Naive thymus-derived CD4-positive, alpha-beta T cell (primary cell): ENCODE results near the gene RRP36. TPM values are rescaled to one million over a fixed set of nuclear protein-coding genes. Genes with fewer than 3 reads are reported as not detected.

ENCODE experiments used
- ATAC-seq: fragments of 150-1000 bp; cut with Tn5 transposase; 2 replicates; pipeline ENCODE4 v1.10.0; 2021; ENCODE audit warnings: mild to moderate bottlenecking, moderate library complexity
- CTCF ChIA-PET: fragments of 350-600 bp; sonication (Branson Sonifier 250); formaldehyde crosslinking; loops from one replicate; lab custom pipeline; 2021; ENCODE audit warnings: antibody characterized with exemption; lab: Charles Lee
- POLR2A ChIA-PET: fragments of 350-600 bp; sonication (Branson Sonifier 250); formaldehyde crosslinking; loops from one replicate; lab custom pipeline; 2021; ENCODE audit warnings: antibody characterized with exemption, inconsistent platforms; lab: Charles Lee
- DNase-seq, 9 donors: peaks; one replicate each; pipeline versions ENCODE4 v3.0.0 to v3.0.0-alpha.2; 2020 to 2022; ENCODE audit warnings: mixed read lengths in 1 of 9
- H3K27ac ChIP-seq: one replicate; pipeline ENCODE4 v1.7.0; 2013; ENCODE audit warnings: mild to moderate bottlenecking, low read depth, low read length, moderate library complexity
- H3K27me3 ChIP-seq, 2 donors: one replicate each; pipeline ENCODE4 v1.7.0; 2013; ENCODE audit warnings: low read length in 2 of 2, mild to moderate bottlenecking in 2 of 2, moderate library complexity in 2 of 2; ENCODE audit not compliant: control insufficient read depth in 2 of 2, insufficient read depth in 2 of 2
- H3K36me3 ChIP-seq, 3 experiments: 1 replicate in 2 of 3; 2 replicates in 1 of 3; pipeline ENCODE4 v1.7.0; 2013; ENCODE audit warnings: low read length in 3 of 3, mild to moderate bottlenecking in 3 of 3, moderate library complexity in 1 of 3; ENCODE audit not compliant: insufficient read depth in 3 of 3, control insufficient read depth in 2 of 3
- H3K4me1 ChIP-seq, 2 donors: one replicate each; pipeline ENCODE4 v1.7.0; 2013; ENCODE audit warnings: low read length in 2 of 2, mild to moderate bottlenecking in 2 of 2, moderate library complexity in 1 of 2; ENCODE audit not compliant: control insufficient read depth in 2 of 2, insufficient read depth in 2 of 2
- H3K4me3 ChIP-seq: 2 replicates; pipeline ENCODE4 v1.7.0; 2013; ENCODE audit warnings: mild to moderate bottlenecking, low read length
- H3K9me3 ChIP-seq, 3 experiments: 1 replicate in 2 of 3; 2 replicates in 1 of 3; pipeline ENCODE4 v1.7.0; 2013; ENCODE audit warnings: low read length in 3 of 3; ENCODE audit not compliant: control insufficient read depth in 2 of 3
- H3K27ac Mint-ChIP-seq, 9 donors: one replicate each; pipeline ENCODE4 v1.8.0; 2020 to 2022; ENCODE audit warnings: mixed read lengths in 9 of 9, mild to moderate bottlenecking in 8 of 9, moderate library complexity in 5 of 9, inconsistent platforms in 2 of 9
- H3K27me3 Mint-ChIP-seq, 5 donors: one replicate each; pipeline ENCODE4 v1.8.0; 2021 to 2022; ENCODE audit warnings: mixed read lengths in 5 of 5, mild to moderate bottlenecking in 1 of 5
- H3K36me3 Mint-ChIP-seq, 5 donors: one replicate each; pipeline ENCODE4 v1.8.0; 2020 to 2022; ENCODE audit warnings: mixed read lengths in 5 of 5, mild to moderate bottlenecking in 3 of 5, inconsistent platforms in 1 of 5
- H3K4me1 Mint-ChIP-seq, 7 donors: one replicate each; pipeline ENCODE4 v1.8.0; 2020 to 2022; ENCODE audit warnings: mixed read lengths in 7 of 7, mild to moderate bottlenecking in 3 of 7, inconsistent platforms in 1 of 7
- H3K4me3 Mint-ChIP-seq, 10 donors: one replicate each; pipeline ENCODE4 v1.8.0; 2020 to 2022; ENCODE audit warnings: mild to moderate bottlenecking in 10 of 10, mixed read lengths in 10 of 10, moderate library complexity in 6 of 10, inconsistent platforms in 2 of 10
- H3K9me3 Mint-ChIP-seq, 11 donors: one replicate each; pipeline ENCODE4 v1.8.0; 2020 to 2022; ENCODE audit warnings: mixed read lengths in 11 of 11, mild to moderate bottlenecking in 4 of 11, inconsistent platforms in 1 of 11, moderate library complexity in 1 of 11
- intact Hi-C, 2 donors: fragments of 100-400 bp; cut with micrococcal nuclease; formaldehyde crosslinking; loops; one replicate each; pipeline ENCODE4 v1.15.1; 2023
- polyA plus RNA-seq, 2 donors: library from polyadenylated mRNA; unstranded; fragments of 300-500 nt; fragmentation: Illumina TruSeq; gene quantifications; one replicate each; pipeline ENCODE4 v1.2.3, GENCODE V29; 2021
- total RNA-seq, 6 experiments: library from RNA in 5 of 6; stranded (reverse) in 5 of 6; gene quantifications; 1 replicate in 5 of 6; 2 replicates in 1 of 6; pipeline ENCODE4 v1.2.3 and lab custom pipeline; 2021 to 2026

Gene RRP36
- total and polyA plus RNA-seq, 7 experiments from 2014 or later = 25.4 to 89.6 (median 49.1) TPM

DNA sequence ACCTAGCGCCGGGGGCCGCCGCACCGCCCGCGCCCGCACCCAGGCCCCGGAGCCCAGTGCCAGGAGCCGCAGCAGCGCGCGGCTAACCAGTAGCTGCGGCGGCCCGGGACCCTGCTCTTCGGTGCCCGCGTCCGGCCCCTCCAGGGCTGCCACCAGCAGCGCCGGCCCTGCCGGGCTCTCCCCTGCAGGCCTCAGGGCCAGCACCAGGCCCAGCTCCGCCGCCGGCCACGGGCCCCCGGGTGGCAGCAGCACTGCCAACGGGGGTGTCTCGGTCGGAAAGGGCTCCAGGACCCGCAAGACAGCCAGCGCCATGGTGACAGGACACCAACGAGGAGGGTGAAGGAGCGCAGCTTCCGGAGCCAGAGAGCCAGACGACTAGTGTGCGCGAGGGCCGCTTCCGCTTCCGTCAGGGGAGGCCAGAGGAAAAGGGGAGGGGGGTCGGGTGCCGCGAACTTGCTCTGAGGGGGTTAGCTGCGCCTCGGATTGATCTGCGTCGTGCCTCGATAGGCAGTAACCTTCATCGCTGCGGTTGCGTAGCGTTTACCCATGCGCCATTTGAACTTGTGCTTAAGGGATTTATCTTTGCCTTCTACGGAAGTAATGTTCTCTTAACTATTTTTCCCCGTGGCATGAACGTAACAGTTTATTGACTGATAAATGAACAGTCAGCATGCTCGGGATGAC is 42.4 kb upstream of the RRP36 start, which contains the start of gene PEX6:
Gene PEX6, minus strand, starts transcription at position 343 of the 684 bp plus-strand sequence. Its CDS starts 31 bp downstream, at position 312.
- H3K4me1 ChIP-seq = peaks cover 30 to 32% of the 10 kb centered on the region in 2 donors
- no peaks in the 10 kb centered on the region for H3K27me3 Mint-ChIP-seq
- H3K4me3 Mint-ChIP-seq = peak within 1 kb of the TSS; percentile 91 to 99 (median 94)
- peak within 1 kb of the TSS; percentile 92 to 99 (median 98) for H3K27ac Mint-ChIP-seq
- peak within 1 kb of the TSS; percentile 90 for H3K4me3 ChIP-seq
- intact Hi-C loops = loop anchor here (1.0 to 10.0 kb wide), 13 partner anchors 34 to 1058 kb away; partner anchors contain the start of genes CNPY3 (in 2 of the 2), CUL7 (in 2 of the 2), MEA1 (in 2 of the 2) and SRF (in 2 of the 2)
- DNase-seq = peak; percentile 77 to 98 (median 93)
- no peaks in the 10 kb centered on the region for H3K27me3 ChIP-seq
- ChIA-PET CTCF (interaction anchor here (0.9 to 1.4 kb wide), 2 partner anchors 50 to 165 kb away, joined by 3 to 4 read pairs; partner anchors contain the start of gene CNPY3), POLR2A (interaction anchor here (0.6 to 4.7 kb wide), 23 partner anchors 9 to 1110 kb away, joined by 3 to 94 read pairs (median 8); partner anchors contain the start of genes BICRAL, CNPY3, CUL7 and GNMT)
- H3K9me3 ChIP-seq = no peaks in the 10 kb centered on the region
- no peaks in the 10 kb centered on the region for H3K9me3 Mint-ChIP-seq
- peaks cover 0 to 2% (median 0%) of the 10 kb centered on the region in 3 experiments for H3K36me3 ChIP-seq
- peaks cover 19 to 61% (median 47%) of the 10 kb centered on the region in 7 donors for H3K4me1 Mint-ChIP-seq
- ATAC-seq = peak; percentile 97
- peaks cover 0 to 13% (median 4%) of the 10 kb centered on the region in 5 donors for H3K36me3 Mint-ChIP-seq
- peak within 1 kb of the TSS; percentile 85 for H3K27ac ChIP-seq

DNA sequence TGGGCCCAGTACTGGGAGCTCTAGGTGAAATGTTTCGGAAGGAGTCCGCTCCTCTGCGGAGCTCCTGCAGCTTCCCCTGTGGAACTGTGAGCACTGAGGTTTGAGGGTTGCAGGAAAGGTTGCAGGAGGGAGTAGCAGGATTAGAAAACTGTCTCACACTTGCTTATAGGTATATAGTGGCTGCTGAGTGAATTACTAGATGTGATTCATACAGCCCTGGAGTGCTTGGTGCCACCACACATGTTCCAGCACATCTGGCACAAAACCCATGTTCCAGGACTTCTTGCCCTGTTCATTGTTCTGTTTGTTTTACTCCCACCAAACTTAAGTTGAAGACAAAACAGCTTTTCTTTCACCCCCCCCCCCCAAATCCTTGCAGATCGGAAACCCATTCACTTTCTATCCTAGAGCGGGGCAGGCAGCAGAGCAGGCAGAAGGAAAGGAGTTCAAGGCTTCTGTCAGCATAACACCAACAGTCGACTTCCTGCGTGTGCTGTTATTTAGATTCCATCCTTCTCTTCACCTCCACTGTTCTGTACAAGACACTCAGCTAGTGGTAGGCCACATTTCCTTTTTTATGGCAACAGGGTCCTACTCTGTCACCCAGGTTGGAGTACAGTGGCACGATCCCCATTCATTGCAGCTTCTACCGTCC is 41.8 kb upstream of the RRP36 start:
- H3K27me3 ChIP-seq = no peaks in the 10 kb centered on the region
- no peaks in the 10 kb centered on the region for H3K27me3 Mint-ChIP-seq
- peaks cover 0 to 2% (median 0%) of the 10 kb centered on the region in 3 experiments for H3K36me3 ChIP-seq
- H3K36me3 Mint-ChIP-seq = peaks cover 0 to 12% (median 4%) of the 10 kb centered on the region in 5 donors
- peak overlapping the region; percentile 92 to 99 (median 98) for H3K27ac Mint-ChIP-seq
- peak overlapping the region; percentile 85 for H3K27ac ChIP-seq
- intact Hi-C loops = loop anchor here (1.0 to 10.0 kb wide), 14 partner anchors 34 to 1058 kb away; partner anchors contain the start of genes CNPY3 (in 2 of the 2), CUL7 (in 2 of the 2), MEA1 (in 2 of the 2) and SRF (in 2 of the 2)
- ChIA-PET CTCF (interaction anchor here (0.9 to 1.4 kb wide), 2 partner anchors 51 to 164 kb away, joined by 3 to 4 read pairs; partner anchors contain the start of gene CNPY3), POLR2A (interaction anchor here (0.6 to 4.7 kb wide), 23 partner anchors 9 to 1110 kb away, joined by 3 to 94 read pairs (median 8); partner anchors contain the start of genes CNPY3, CUL7, GNMT and KLC4)
- H3K4me1 ChIP-seq = peaks cover 30 to 33% of the 10 kb centered on the region in 2 donors
- H3K4me1 Mint-ChIP-seq = peaks cover 20 to 66% (median 50%) of the 10 kb centered on the region in 7 donors
- peak in 2 of 9 donors; percentile 17 to 35 for DNase-seq
- H3K9me3 Mint-ChIP-seq = no peaks in the 10 kb centered on the region
- no peaks in the 10 kb centered on the region for H3K9me3 ChIP-seq
- ATAC-seq = no peak
- H3K4me3 ChIP-seq = peak overlapping the region; percentile 90
- H3K4me3 Mint-ChIP-seq = peak overlapping the region; percentile 91 to 99 (median 94)

DNA sequence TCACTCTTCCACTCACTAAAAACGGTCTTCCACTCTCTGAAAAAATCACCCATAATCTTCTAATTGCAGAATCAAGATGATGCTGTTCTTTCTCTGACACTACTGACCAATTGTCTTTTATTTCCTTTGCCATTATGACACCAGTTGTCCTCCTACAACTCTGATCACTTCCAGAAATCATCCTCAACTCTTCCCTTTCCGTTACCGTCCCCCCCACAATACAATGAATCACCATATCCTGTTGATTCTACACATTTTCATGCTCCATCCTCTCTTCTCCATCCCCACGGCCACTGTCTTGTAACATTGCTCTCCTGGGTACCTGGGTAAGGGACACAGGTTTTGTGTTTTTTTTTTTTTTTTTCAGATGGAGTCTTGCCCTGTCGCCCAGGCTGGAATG is 39.6 kb upstream of the RRP36 start:
- POLR2A ChIA-PET = interaction anchor here (4.7 kb wide), 1 partner anchor 32 kb away, joined by 70 read pairs; the partner anchor contains the start of genes KLHDC3 and MEA1
- Mint-ChIP-seq H3K4me1 (peaks cover 35 to 70% (median 60%) of the 10 kb centered on the region in 7 donors), H3K9me3 (no peaks in the 10 kb centered on the region), H3K27ac (peak overlapping the region; percentile 2 to 95 (median 88)), H3K36me3 (peaks cover 0 to 11% (median 2%) of the 10 kb centered on the region in 5 donors), H3K4me3 (peak overlapping the region in 9 of 10 donors; percentile 3 to 71 (median 37)), H3K27me3 (no peaks in the 10 kb centered on the region)
- H3K27me3 ChIP-seq = no peaks in the 10 kb centered on the region
- CTCF ChIA-PET = no interaction called here
- no peak overlapping the region for H3K4me3 ChIP-seq
- peak overlapping the region; percentile 44 for H3K27ac ChIP-seq
- DNase-seq (no peak), ATAC-seq (no peak)
- H3K4me1 ChIP-seq = peaks cover 43 to 51% of the 10 kb centered on the region in 2 donors
- peaks cover 0 to 4% (median 0%) of the 10 kb centered on the region in 3 experiments for H3K36me3 ChIP-seq
- no peaks in the 10 kb centered on the region for H3K9me3 ChIP-seq
- intact Hi-C loops = loop anchor here in 1 of 2 donors (5.0 kb wide), 1 partner anchor 445 kb away; the partner anchor contains the start of gene ABCC10

DNA sequence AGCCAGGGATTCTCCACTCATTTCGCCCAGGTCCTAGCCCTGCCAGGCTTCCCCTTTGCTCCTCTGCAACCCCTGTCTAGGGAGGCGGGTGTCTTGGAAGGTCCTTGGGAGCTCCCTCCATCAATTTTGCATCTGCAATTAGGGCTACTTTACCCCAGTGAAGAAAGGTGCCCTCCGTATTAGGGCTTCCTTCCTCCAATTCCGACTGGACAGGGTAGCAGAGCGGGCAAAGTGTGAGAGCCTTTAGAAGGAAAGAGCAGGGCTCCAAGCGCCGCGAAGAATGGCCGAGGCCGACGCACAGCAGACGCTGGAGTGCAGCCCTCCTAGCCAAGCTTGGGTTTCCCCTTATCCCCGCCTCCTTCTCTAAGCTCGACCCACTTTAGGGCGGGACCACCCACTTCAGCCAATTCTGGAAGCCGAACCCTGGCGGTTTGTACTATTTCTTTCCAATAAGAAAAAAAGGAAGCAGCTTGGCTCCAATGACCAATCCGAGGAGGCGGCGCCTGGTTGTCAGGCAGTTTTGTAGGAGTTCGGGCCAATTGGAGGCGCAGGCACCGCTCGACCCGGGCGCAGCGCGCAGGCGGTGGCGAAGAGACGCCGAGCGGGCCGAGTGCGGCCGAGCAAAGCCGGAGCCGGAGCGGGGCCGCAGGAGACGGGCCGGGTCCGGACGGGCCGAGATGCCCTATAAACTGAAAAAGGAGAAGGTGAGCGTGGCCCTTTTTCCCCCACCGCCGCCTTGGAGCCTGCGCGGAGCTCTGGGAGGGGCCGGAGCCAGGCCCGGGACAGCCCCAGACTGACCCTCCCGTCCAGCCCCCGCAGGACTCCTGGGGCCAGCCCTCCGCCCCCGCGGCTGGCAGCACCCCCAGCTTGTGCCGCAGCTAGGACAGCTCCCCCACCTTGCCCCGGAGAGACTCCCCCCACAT is 37.2 kb upstream of the RRP36 start, which contains the start of gene PPP2R5D:
Gene PPP2R5D, plus strand, starts transcription at position 570 of the 923 bp plus-strand sequence. Its CDS starts 108 bp downstream, at position 678.
- intact Hi-C loops = loop anchor here (1.0 to 5.0 kb wide), 10 partner anchors 23 to 443 kb away; partner anchors contain the start of genes CNPY3 (in 2 of the 2), CUL7 (in 2 of the 2), KLHDC3 (in 2 of the 2) and SRF (in 2 of the 2)
- Histone ChIP-seq H3K27ac (peak within 1 kb of the TSS; percentile 95), H3K36me3 (peaks cover 0 to 18% (median 0%) of the 10 kb centered on the region in 3 experiments), H3K9me3 (no peaks in the 10 kb centered on the region), H3K4me3 (peak within 1 kb of the TSS; percentile 64), H3K27me3 (no peaks in the 10 kb centered on the region), H3K4me1 (peaks cover 28 to 40% of the 10 kb centered on the region in 2 donors)
- ChIA-PET CTCF (interaction anchor here (0.5 to 1.5 kb wide), 5 partner anchors 17 to 325 kb away, joined by 3 to 4 read pairs (median 3); no protein-coding TSS in a partner anchor), POLR2A (interaction anchor here (0.6 to 2.7 kb wide), 32 partner anchors 9 to 532 kb away, joined by 3 to 61 read pairs (median 4); partner anchors contain the start of genes ABCC10, BICRAL, CNPY3 and CUL7)
- peak within 1 kb of the TSS; percentile 87 to 99 (median 94) for H3K4me3 Mint-ChIP-seq
- H3K36me3 Mint-ChIP-seq = peaks cover 0 to 9% (median 0%) of the 10 kb centered on the region in 5 donors
- H3K9me3 Mint-ChIP-seq = no peaks in the 10 kb centered on the region
- H3K27ac Mint-ChIP-seq = peak within 1 kb of the TSS; percentile 89 to 99 (median 95)
- DNase-seq = peak; percentile 81 to 98 (median 97)
- ATAC-seq = peak; percentile 97
- peaks cover 46 to 71% (median 68%) of the 10 kb centered on the region in 7 donors for H3K4me1 Mint-ChIP-seq
- no peaks in the 10 kb centered on the region for H3K27me3 Mint-ChIP-seq

DNA sequence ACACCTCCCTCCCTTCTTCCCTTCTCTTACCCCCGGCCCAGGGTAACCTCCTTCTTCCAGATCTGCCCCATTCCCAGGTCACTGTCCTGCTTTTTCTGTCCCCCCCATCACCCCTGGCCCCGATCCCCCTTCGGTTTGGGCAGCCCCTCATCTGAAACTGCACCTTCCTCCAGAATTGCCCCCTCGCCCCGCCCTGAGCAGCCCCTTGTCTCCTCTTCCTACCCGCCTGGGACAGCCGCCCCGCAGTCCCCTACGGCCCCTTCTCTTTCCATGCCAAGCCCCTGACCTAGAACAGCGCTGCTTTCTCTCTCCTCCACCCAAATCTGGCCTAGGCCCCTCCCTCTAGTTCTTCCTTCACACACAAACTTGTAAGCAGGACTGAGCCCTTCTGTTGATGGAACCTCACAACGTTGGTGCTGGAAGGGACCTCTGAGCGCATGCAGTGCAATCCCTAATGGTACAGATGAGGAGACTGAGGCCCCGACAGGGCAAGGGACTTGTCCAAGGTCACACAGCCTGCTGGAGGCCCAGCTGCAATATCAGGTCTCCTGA is 36.4 kb upstream of the RRP36 start:
- H3K27me3 Mint-ChIP-seq = no peaks in the 10 kb centered on the region
- intact Hi-C loops = loop anchor here (1.0 to 5.0 kb wide), 10 partner anchors 24 to 442 kb away; partner anchors contain the start of genes CNPY3 (in 2 of the 2), CUL7 (in 2 of the 2), KLHDC3 (in 2 of the 2) and SRF (in 2 of the 2)
- H3K4me1 Mint-ChIP-seq = peaks cover 43 to 68% (median 61%) of the 10 kb centered on the region in 7 donors
- ChIA-PET CTCF (interaction anchor here (1.3 kb wide), 1 partner anchor 20 kb away, joined by 4 read pairs; no protein-coding TSS in a partner anchor), POLR2A (interaction anchor here (0.5 to 2.7 kb wide), 15 partner anchors 13 to 531 kb away, joined by 3 to 61 read pairs (median 7); partner anchors contain the start of genes CNPY3, CUL7, CUL9 and KLC4)
- H3K27me3 ChIP-seq = no peaks in the 10 kb centered on the region
- DNase-seq (peak in 4 of 9 donors; percentile 11 to 31 (median 20)), ATAC-seq (no peak)
- peaks cover 0 to 16% (median under 1%) of the 10 kb centered on the region in 5 donors for H3K36me3 Mint-ChIP-seq
- H3K27ac Mint-ChIP-seq = peak overlapping the region; percentile 60 to 95 (median 85)
- H3K4me3 ChIP-seq = peak overlapping the region; percentile 64
- H3K9me3 ChIP-seq = no peaks in the 10 kb centered on the region
- H3K4me3 Mint-ChIP-seq = peak overlapping the region; percentile 87 to 99 (median 94)
- H3K4me1 ChIP-seq = peaks cover 20 to 33% of the 10 kb centered on the region in 2 donors
- no peaks in the 10 kb centered on the region for H3K9me3 Mint-ChIP-seq
- H3K27ac ChIP-seq = peak overlapping the region; percentile 95
- H3K36me3 ChIP-seq = peaks cover 0 to 25% (median 5%) of the 10 kb centered on the region in 3 experiments
